ENCODE data around the gene AHI1. TPM values are rescaled to one million over a fixed set of nuclear protein-coding genes. Genes with fewer than 3 reads are reported as not detected.

AHI1 gene
- total RNA-seq, 1 donor from 2014 or later: 5.6 TPM

GRCh38 chr6:135334169-135334568 is 163.4 kb downstream of the AHI1 start:
- no peak for DNase-seq (ENCODE audit: low read depth in 2 of 2)

GRCh38 chr6:135331002-135331401 is 166.5 kb downstream of the AHI1 start:
- no peak for DNase-seq (ENCODE audit: low read depth in 2 of 2)

- no peak for DNase-seq (ENCODE audit: low read depth in 2 of 2)
Observed at GRCh38 chr6:135329851-135330803, 167.4 kb downstream of the AHI1 start.

- DNase-seq (ENCODE audit: low read depth in 2 of 2): no peak
Observed at GRCh38 chr6:135328136-135328535, 169.4 kb downstream of the AHI1 start.

GRCh38 chr6:135325624-135326424 is 171.7 kb downstream of the AHI1 start:
- DNase-seq (ENCODE audit: low read depth in 2 of 2): no peak

- no peak for DNase-seq (ENCODE audit: low read depth in 2 of 2)
Observed at GRCh38 chr6:135324531-135324930, 173.0 kb downstream of the AHI1 start.

GRCh38 chr6:135323979-135324378 is 173.6 kb downstream of the AHI1 start:
- no peak for DNase-seq (ENCODE audit: low read depth in 2 of 2)

- no peak for DNase-seq (ENCODE audit: low read depth in 2 of 2)
Observed at GRCh38 chr6:135323202-135323668, 174.3 kb downstream of the AHI1 start.

GRCh38 chr6:135322427-135323201 is 174.9 kb downstream of the AHI1 start:
- no peak for DNase-seq (ENCODE audit: low read depth in 2 of 2)

- no peak for DNase-seq (ENCODE audit: low read depth in 2 of 2)
Observed at GRCh38 chr6:135320721-135321621, 176.6 kb downstream of the AHI1 start.

GRCh38 chr6:135319819-135320218 is 177.7 kb downstream of the AHI1 start:
- DNase-seq (ENCODE audit: low read depth in 2 of 2): no peak

- no peak for DNase-seq (ENCODE audit: low read depth in 2 of 2)
Observed at GRCh38 chr6:135318738-135319469, 178.6 kb downstream of the AHI1 start.

GRCh38 chr6:135314543-135314942 is 183.0 kb downstream of the AHI1 start:
- DNase-seq (ENCODE audit: low read depth in 2 of 2): no peak

GRCh38 chr6:135311446-135312200 is 185.9 kb downstream of the AHI1 start:
- no peak for DNase-seq (ENCODE audit: low read depth in 2 of 2)

GRCh38 chr6:135310291-135310690 is 187.2 kb downstream of the AHI1 start:
- no peak for DNase-seq (ENCODE audit: low read depth in 2 of 2)

GRCh38 chr6:135306740-135307420 is 190.7 kb downstream of the AHI1 start:
- DNase-seq (ENCODE audit: low read depth in 2 of 2): no peak

GRCh38 chr6:135306166-135306565 is 191.4 kb downstream of the AHI1 start:
- DNase-seq (ENCODE audit: low read depth in 2 of 2): no peak

GRCh38 chr6:135305684-135306083 is 191.9 kb downstream of the AHI1 start:
- no peak for DNase-seq (ENCODE audit: low read depth in 2 of 2)
